ENCODE measurements around the gene ABCG5. TPM values are rescaled to one million over a fixed set of nuclear protein-coding genes. Genes with fewer than 3 reads are reported as not detected.

Gene ABCG5
- total RNA-seq, 1 experiment from 2014 or later: not detected

DNA sequence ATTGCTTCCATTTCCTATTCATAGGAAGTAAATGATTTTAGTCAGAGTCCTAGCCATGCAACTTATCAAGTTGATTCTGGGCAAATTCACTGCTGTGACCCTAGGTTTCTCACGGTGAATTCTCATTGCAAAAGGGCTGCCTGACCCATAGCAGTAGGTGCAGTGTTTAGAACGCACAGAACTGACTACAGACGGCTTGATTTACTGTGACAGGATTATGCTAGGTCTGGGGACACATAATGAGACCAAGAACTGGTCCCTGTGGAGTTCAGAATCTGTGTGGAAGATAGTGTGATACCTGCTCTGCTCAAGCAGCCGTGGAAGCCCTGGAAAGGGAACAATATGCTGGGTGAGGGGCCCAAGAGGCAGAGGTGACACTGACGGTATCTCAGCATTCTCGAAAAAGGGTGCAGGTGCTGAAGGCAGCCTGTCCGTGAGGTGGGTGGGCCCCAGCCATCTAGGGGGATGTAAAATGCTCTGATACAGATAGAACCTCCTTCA, 46.5 kb upstream of the ABCG5 start:
- Mint-ChIP-seq H3K36me3 (peaks cover 36% of the 10 kb centered on the region), H3K4me3 (no peak overlapping the region), H3K27me3 (ENCODE audit: low read depth) (no peaks in the 10 kb centered on the region), H3K27ac (peak overlapping the region; percentile 35), H3K4me1 (no peaks in the 10 kb centered on the region), H3K9me3 (no peaks in the 10 kb centered on the region)
- ATAC-seq: no peak
- POLR2A ChIA-PET: no interaction called here
- CTCF ChIA-PET: interaction anchor here (0.7 to 2.3 kb wide), 2 partner anchors 7 to 779 kb away, joined by 3 to 8 read pairs; no protein-coding TSS in a partner anchor
- DNase-seq (ENCODE audit: low spot score): no peak
- no peak for TF ChIP-seq ZNF263 (CRISPR knock-in tag; IDR thresholded peaks at IDR 0.05; ENCODE audit: low read depth)

DNA sequence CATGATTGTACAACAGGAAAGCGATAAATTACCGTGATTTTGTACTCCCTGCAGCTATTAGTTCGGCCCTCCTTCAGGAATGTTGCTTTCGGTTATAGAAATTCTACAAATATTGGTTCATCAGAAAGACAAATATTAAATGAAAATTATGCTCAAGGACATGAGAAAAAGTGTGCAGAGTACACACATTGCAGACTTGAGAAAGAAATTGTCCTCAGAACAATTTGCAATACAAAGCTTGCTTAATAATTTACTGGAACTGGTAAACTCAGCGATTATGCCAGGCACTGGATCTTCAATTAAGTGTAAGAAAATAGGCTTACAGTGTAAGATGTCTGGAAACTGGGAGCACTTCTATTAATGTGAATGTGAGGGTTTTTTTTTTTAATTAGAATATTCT, 46.0 kb upstream of the ABCG5 start:
- Mint-ChIP-seq H3K27ac (no peak overlapping the region), H3K4me3 (no peak overlapping the region), H3K36me3 (peaks cover 31% of the 10 kb centered on the region), H3K27me3 (ENCODE audit: low read depth) (no peaks in the 10 kb centered on the region), H3K9me3 (no peaks in the 10 kb centered on the region), H3K4me1 (no peaks in the 10 kb centered on the region)
- CTCF ChIA-PET: interaction anchor here (0.7 kb wide), 1 partner anchor 778 kb away, joined by 3 read pairs; no protein-coding TSS in a partner anchor
- ATAC-seq (no peak), DNase-seq (ENCODE audit: low spot score) (no peak)
- POLR2A ChIA-PET: no interaction called here
- no peak for TF ChIP-seq GABPB1 (CRISPR knock-in tag; IDR thresholded peaks at IDR 0.05)
- TF ChIP-seq, protein P1, sequence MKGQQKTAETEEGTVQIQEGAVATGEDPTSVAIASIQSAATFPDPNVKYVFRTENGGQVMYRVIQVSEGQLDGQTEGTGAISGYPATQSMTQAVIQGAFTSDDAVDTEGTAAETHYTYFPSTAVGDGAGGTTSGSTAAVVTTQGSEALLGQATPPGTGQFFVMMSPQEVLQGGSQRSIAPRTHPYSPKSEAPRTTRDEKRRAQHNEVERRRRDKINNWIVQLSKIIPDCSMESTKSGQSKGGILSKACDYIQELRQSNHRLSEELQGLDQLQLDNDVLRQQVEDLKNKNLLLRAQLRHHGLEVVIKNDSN (CRISPR knock-in tag; IDR thresholded peaks at IDR 0.05): no peak
- no peak for TF ChIP-seq ZNF425 (CRISPR knock-in tag; conservative IDR thresholded peaks at IDR 0.05)
- no peak for TF ChIP-seq ATF1 (CRISPR knock-in tag; IDR thresholded peaks at IDR 0.05)
- no peak for TF ChIP-seq JUN (CRISPR knock-in tag; IDR thresholded peaks at IDR 0.05)
- TF ChIP-seq ZNF281 (CRISPR knock-in tag; IDR thresholded peaks at IDR 0.05): no peak
- TF ChIP-seq HMGXB4 (CRISPR knock-in tag; IDR thresholded peaks at IDR 0.05): no peak
- TF ChIP-seq GTF2I (CRISPR knock-in tag; conservative IDR thresholded peaks at IDR 0.05): no peak
- TF ChIP-seq CREB1 (CRISPR knock-in tag; IDR thresholded peaks at IDR 0.05): no peak
- TF ChIP-seq, protein P2, sequence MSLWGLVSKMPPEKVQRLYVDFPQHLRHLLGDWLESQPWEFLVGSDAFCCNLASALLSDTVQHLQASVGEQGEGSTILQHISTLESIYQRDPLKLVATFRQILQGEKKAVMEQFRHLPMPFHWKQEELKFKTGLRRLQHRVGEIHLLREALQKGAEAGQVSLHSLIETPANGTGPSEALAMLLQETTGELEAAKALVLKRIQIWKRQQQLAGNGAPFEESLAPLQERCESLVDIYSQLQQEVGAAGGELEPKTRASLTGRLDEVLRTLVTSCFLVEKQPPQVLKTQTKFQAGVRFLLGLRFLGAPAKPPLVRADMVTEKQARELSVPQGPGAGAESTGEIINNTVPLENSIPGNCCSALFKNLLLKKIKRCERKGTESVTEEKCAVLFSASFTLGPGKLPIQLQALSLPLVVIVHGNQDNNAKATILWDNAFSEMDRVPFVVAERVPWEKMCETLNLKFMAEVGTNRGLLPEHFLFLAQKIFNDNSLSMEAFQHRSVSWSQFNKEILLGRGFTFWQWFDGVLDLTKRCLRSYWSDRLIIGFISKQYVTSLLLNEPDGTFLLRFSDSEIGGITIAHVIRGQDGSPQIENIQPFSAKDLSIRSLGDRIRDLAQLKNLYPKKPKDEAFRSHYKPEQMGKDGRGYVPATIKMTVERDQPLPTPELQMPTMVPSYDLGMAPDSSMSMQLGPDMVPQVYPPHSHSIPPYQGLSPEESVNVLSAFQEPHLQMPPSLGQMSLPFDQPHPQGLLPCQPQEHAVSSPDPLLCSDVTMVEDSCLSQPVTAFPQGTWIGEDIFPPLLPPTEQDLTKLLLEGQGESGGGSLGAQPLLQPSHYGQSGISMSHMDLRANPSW (CRISPR knock-in tag; conservative IDR thresholded peaks at IDR 0.05; ENCODE audit: low read depth): no peak
- TF ChIP-seq OVOL2 (CRISPR knock-in tag; IDR thresholded peaks at IDR 0.05; ENCODE audit: borderline replicate concordance): no peak
- TF ChIP-seq FOXP4 (CRISPR knock-in tag; IDR thresholded peaks at IDR 0.05): no peak
- TF ChIP-seq MXD4 (CRISPR knock-in tag; IDR thresholded peaks at IDR 0.05; ENCODE audit: borderline replicate concordance): no peak
- TF ChIP-seq KAT7 (CRISPR knock-in tag; IDR thresholded peaks at IDR 0.05; ENCODE audit: borderline replicate concordance): no peak
- TF ChIP-seq, protein P3, sequence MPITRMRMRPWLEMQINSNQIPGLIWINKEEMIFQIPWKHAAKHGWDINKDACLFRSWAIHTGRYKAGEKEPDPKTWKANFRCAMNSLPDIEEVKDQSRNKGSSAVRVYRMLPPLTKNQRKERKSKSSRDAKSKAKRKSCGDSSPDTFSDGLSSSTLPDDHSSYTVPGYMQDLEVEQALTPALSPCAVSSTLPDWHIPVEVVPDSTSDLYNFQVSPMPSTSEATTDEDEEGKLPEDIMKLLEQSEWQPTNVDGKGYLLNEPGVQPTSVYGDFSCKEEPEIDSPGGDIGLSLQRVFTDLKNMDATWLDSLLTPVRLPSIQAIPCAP (CRISPR knock-in tag; IDR thresholded peaks at IDR 0.05): no peak
- TF ChIP-seq, protein P4, sequence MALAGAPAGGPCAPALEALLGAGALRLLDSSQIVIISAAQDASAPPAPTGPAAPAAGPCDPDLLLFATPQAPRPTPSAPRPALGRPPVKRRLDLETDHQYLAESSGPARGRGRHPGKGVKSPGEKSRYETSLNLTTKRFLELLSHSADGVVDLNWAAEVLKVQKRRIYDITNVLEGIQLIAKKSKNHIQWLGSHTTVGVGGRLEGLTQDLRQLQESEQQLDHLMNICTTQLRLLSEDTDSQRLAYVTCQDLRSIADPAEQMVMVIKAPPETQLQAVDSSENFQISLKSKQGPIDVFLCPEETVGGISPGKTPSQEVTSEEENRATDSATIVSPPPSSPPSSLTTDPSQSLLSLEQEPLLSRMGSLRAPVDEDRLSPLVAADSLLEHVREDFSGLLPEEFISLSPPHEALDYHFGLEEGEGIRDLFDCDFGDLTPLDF (CRISPR knock-in tag; IDR thresholded peaks at IDR 0.05): no peak
- TF ChIP-seq ZNF423 (CRISPR knock-in tag; IDR thresholded peaks at IDR 0.05): no peak
